ENCODE measurements around the gene SREBF2.

GRCh38 chr22:41936894-41937169 lies 103.9 kb downstream of the SREBF2 start:
- TF ChIP-seq EZH2 (IDR thresholded peaks at IDR 0.05; ENCODE audit: low read length, unreplicated experiment), result no peak
- no peak for TF ChIP-seq CTCF (conservative IDR thresholded peaks at IDR 0.05; ENCODE audit: low read depth, low read length)
- TF ChIP-seq EZH2phosphoT487 (IDR thresholded peaks at IDR 0.05; ENCODE audit: borderline replicate concordance, low read length), result no peak

Measured in PC-3 (cell line).